Measurements from ENCODE around the gene TRPM6. TPM values are rescaled to one million over a fixed set of nuclear protein-coding genes. Genes with fewer than 3 reads are reported as not detected.
A peak's percentile ranks its signal among the peaks of the same experiment; 100 is the strongest.
"Not testable (repeated sequence)": the region's sequence is repeated elsewhere in the genome, so short reads cannot be mapped to it uniquely, and the experiment has no call there.

TRPM6 gene
- total RNA-seq, 1 experiment from 2014 or later = 1.5 TPM

DNA sequence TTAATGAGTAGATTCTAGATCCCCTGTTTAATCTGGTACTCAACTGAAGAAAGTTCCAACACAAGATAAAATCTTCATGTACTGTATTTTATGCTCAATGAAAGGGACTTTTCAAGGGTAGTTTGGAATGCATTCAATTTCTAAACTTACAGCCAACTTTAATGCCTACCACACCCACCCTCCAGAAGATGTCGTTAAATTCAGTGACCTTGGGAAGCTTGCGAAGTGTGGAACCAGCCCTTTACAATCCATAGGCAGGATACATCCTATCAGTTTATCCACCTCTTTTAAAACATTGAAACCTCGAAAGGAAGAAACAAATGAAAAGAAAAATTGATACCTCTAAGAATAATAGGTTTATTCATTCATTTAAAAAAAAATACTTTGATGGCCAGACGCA lies 20.2 kb downstream of the TRPM6 start:
- Histone ChIP-seq H3K4me1 (peaks cover 3% of the 10 kb centered on the region; the same call in 1 of the 2 replicates), H3K36me3 (no peaks in the 10 kb centered on the region), H3K27me3 (no peaks in the 10 kb centered on the region), H3K27ac (no peak overlapping the region), H3K9me3 (replicated peaks) (no peaks in the 10 kb centered on the region), H3K4me3 (no peak overlapping the region)
- no peak for DNase-seq

DNA sequence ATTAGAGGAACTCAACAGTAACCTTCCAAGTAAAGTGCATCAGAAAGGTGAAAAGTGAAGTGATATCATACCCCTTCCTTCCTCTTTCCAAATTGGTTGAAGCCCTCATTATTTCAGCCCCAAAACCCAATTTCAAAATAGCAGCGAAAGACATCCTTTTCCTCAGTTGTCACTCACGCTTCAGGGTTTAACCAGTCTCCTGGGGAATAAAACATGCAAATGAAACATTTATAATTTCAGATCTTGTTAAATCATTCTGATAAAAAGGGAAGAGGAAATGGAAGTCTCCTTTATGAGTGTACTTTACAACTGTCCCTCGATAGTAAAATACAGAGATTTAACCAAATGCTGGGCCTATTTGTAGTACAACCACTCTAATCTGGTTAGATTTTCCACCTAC lies 22.5 kb downstream of the TRPM6 start:
- DNase-seq = no peak
- H3K4me1 ChIP-seq = no peaks in the 10 kb centered on the region
- H3K4me3 ChIP-seq = no peak overlapping the region
- H3K9me3 ChIP-seq (replicated peaks) = no peaks in the 10 kb centered on the region
- H3K27ac ChIP-seq = no peak overlapping the region
- no peaks in the 10 kb centered on the region for H3K27me3 ChIP-seq
- H3K36me3 ChIP-seq = no peaks in the 10 kb centered on the region

DNA sequence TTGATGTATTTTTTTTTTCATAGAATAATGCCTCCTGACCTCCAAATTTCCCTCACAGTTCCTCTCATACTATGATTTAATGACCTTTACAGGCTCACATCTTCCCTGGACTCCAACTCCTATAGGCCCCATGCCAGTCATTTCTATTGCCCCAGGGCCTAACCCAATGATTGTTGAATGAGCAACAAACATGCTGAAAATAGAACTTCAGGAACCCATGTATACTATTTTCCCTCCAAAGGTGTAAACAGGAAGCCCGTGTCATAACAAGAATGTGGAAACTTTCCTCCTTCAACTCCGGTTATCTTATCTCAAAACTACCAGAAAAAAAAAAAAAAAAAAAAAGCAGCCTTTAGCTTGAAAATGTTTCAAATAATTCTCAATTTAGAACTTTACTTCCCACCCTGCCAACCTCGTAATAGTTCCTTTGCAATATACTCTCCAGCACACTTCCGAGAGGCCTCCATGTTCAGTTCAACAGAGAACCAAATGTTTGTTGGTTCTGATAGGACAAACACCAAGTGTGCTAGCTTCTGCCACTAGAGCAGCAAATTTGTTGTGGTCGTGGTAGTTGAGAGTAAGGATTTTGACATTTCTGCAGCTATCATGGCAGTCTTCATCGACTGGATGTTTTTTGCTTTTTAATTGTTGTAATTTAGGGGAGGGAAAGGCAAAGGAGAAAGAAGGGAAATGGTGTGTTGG lies 25.8 kb downstream of the TRPM6 start:
- no peak for DNase-seq
- H3K9me3 ChIP-seq (replicated peaks) = 0 out of 2 replicates have a peak, but pooled peaks cover 3% of the 10 kb centered on the region
- no peaks in the 10 kb centered on the region for H3K27me3 ChIP-seq
- H3K4me1 ChIP-seq = no peaks in the 10 kb centered on the region
- H3K4me3 ChIP-seq = no peak overlapping the region
- H3K27ac ChIP-seq = no peak overlapping the region
- H3K36me3 ChIP-seq = no peaks in the 10 kb centered on the region

DNA sequence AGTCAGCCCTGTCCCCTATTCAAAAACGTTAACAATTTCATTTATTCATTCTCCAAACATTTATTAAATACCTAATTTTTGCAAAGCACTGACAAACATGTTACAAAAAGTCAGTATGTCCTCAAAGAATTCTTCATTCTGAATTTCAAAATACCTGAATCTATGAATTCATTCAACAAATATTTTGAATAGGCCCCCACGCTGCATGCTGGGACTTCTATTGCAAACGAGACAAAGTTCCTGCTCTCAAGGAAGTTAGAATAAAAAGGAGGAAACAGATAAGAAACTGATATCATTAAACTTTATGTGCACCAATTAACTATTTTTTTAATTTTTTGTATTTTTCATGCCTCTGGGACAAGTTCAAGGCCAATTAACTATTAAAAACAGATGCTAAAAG lies 26.6 kb downstream of the TRPM6 start:
- DNase-seq = no peak
- Histone ChIP-seq H3K36me3 (no peaks in the 10 kb centered on the region), H3K27ac (no peak overlapping the region), H3K4me3 (no peak overlapping the region), H3K4me1 (no peaks in the 10 kb centered on the region), H3K9me3 (replicated peaks) (0 out of 2 replicates have a peak, but pooled peaks cover 3% of the 10 kb centered on the region), H3K27me3 (no peaks in the 10 kb centered on the region)

DNA sequence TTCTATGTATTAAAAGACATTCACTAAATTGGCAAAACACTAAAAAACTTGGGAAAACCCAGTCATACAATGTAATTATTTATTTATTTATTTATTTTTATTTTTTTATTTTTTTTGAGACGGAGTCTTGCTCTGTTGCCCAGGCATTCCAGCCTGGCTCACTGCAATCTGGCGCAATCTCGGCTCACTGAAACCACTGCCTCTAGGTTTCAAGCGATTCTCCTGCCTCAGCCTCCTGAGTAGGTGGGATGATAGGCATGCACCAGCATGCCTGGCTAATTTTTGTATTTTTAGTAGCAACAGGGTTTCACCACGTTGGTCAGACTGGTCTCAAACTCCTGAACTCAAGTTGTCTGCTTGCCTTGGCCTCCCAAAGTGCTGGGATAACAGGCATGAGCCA lies 27.5 kb downstream of the TRPM6 start:
- H3K4me1 ChIP-seq; H3K27me3 ChIP-seq; H3K9me3 ChIP-seq (replicated peaks); H3K27ac ChIP-seq; DNase-seq; H3K4me3 ChIP-seq; H3K36me3 ChIP-seq: not testable (repeated sequence)

DNA sequence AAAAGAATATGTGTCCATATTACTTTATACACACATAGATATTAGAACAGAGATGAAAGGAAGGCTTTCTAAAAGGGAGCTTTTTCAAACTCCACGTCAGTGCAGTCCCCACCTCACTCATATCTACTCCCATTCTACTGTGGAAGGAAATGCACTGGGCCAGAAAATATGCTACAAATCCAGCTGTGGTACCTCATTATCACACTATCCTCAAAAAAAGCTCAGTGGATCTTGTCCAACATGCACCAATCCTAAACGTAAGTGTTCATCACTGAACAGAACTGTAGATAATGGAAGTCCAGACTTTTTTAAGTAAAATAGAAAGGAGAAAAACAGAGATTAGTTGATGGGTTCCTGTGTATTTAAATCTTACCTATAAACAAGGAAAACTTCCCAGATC lies 27.9 kb downstream of the TRPM6 start:
- DNase-seq = no peak
- Histone ChIP-seq H3K9me3 (replicated peaks) (0 out of 2 replicates have a peak, but pooled peaks cover 3% of the 10 kb centered on the region), H3K4me3 (no peak overlapping the region), H3K4me1 (no peaks in the 10 kb centered on the region), H3K27me3 (no peaks in the 10 kb centered on the region), H3K36me3 (no peaks in the 10 kb centered on the region), H3K27ac (no peak overlapping the region)

DNA sequence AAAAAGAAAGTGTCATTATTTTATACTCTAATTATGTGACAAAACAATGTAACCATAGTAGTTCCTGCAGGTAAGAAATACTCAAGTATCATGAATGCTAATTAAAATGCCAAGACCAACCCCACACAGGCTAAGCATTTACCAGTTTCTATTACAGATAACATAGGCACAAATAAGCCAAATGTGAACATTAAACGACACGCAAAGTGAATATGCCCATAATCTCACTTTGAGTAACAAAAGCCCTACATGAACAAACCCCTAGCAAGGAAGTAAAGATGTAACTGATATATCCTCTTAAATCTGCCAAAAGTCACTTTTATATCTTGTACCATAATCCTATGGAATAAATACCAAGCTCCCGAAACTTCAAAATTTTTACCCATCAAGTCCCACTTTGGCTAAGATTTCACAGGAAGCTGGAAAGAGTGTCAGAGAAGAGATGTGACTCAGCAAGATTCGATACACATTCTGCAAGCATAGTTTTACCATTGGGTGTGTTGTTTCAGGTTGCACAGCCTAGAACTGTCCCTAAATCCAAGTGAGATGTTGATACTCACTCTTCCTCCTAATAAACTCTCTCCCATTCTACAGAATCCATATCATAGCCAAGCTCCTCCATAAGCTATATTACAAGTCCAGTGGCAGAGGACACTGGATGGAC lies 28.8 kb downstream of the TRPM6 start:
- no peak overlapping the region for H3K27ac ChIP-seq
- no peak overlapping the region for H3K4me3 ChIP-seq
- 0 out of 2 replicates have a peak, but pooled peaks cover 3% of the 10 kb centered on the region for H3K9me3 ChIP-seq (replicated peaks)
- DNase-seq = no peak
- H3K36me3 ChIP-seq = no peaks in the 10 kb centered on the region
- H3K4me1 ChIP-seq = no peaks in the 10 kb centered on the region
- no peaks in the 10 kb centered on the region for H3K27me3 ChIP-seq

DNA sequence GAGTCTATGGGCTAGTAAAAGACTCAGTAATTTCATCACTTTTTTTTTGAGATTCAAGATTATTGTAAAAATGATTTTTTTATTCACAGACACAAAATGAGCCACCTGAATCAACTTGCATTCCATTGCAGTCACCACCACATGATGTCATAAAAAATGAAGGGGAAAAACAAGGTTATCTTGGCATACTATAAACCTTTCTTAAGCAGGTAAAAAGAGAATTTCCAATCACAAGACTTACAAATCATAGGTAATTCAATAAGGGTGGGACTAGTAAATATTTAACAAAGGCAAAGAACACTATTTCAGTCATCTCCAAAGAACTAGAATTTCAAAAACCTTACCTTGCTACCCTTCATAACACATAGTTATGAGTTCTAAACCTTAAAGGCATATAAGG lies 30.7 kb downstream of the TRPM6 start:
- no peak overlapping the region for H3K27ac ChIP-seq
- 0 out of 2 replicates have a peak, but pooled peaks cover 3% of the 10 kb centered on the region for H3K9me3 ChIP-seq (replicated peaks)

DNA sequence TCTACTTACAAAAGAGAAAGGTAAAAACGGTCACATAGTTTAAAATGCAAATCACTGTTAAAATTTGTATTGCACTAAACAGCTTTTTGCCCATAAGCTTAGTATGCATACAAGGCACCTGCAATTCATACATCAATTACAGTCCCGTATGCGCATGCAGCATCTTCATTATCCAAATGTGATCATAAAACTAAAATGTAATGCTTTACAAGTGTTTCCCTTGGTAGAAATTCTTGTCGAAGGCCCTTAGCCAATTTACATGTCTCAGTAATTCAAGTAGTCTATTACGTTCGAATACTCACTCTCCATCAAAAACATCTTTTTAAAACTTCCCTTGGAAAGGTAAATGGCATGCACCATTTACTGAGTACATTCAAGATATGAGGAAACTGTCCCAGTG lies 32.6 kb downstream of the TRPM6 start:
- H3K4me1 ChIP-seq = no peaks in the 10 kb centered on the region
- no peaks in the 10 kb centered on the region for H3K36me3 ChIP-seq
- H3K27ac ChIP-seq = no peak overlapping the region
- no peaks in the 10 kb centered on the region for H3K27me3 ChIP-seq
- H3K4me3 ChIP-seq = no peak overlapping the region
- H3K9me3 ChIP-seq (replicated peaks) = 0 out of 2 replicates have a peak, but pooled peaks cover 3% of the 10 kb centered on the region
- no peak for DNase-seq

More for the DNA sequence above, 30.7 kb downstream of the TRPM6 start:
- DNase-seq = no peak
- Histone ChIP-seq H3K4me1 (no peaks in the 10 kb centered on the region), H3K27me3 (no peaks in the 10 kb centered on the region), H3K4me3 (no peak overlapping the region), H3K36me3 (no peaks in the 10 kb centered on the region)

DNA sequence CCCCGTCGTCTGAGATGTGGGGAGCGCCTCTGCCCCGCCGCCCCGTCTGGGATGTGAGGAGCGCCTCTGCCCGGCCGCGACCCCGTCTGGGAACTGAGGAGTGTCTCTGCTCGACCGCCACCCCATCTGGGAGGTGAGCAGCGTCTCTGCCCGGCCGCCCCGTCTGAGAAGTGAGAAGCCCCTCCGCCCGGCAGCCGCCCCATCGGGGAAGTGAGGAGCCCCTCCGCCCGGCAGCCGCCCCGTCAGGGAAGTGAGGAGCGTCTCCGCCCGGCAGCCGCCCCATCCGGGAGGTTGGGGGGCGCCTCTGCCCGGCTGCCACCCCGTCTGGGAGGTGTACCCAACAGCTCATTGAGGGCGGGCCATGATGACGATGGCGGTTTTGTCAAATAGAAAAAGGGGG lies 34.7 kb downstream of the TRPM6 start:
- H3K4me3 ChIP-seq; H3K4me1 ChIP-seq; H3K27me3 ChIP-seq; H3K9me3 ChIP-seq (replicated peaks); DNase-seq; H3K27ac ChIP-seq; H3K36me3 ChIP-seq: not testable (repeated sequence)

DNA sequence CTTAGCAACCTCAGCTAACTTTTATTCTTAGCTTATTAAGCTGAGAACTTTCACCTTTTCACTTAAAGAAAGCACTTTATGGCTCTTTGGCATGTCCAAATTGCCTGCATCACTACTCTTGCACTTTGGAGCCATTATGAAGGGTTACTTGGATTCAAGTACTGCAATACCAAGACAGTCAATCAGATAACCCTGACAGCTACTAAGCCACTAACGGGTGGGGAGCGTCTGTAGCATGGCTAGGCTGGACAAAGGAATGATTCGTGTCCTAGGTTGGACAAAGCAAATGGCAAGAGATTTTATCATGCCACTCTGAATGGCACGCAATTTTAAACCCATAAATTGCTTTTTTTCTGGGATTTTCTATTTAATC lies 39.6 kb downstream of the TRPM6 start:
- Histone ChIP-seq H3K4me1 (peaks cover 22% of the 10 kb centered on the region), H3K27ac (peak overlapping the region; percentile 91; the same call in 1 of the 2 replicates)
- DNase-seq = no peak

DNA sequence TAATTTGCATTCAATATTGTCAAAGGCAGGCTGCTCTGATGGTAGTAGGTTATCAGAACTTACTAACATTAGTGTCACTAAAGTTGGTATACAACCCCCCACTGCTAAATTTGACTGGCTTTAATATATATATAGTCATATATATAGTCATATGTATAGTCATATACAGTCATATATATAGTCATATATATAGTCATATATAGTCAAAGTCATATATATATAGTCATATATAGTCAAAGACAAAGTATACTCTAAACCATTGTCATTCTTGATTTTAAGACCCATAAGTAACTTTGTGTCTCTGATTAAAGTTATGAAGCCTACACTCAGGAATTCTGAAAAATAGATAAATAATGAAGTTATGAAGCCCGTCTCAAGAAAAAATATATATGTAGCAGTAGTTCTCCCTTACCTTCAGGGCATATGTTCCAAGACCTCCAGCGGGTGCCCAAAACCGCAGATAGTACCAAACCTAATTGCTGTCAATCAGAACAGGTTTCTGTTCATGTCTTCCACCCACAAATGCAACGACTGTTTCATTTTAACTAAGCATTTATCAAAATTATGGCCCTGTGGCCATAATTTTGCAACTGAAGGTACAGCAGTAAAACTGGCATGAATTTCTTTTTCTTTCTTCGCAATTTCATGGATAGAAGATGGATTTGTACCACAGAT lies 40.1 kb downstream of the TRPM6 start:
- peaks cover 6% of the 10 kb centered on the region; the same call in 1 of the 2 replicates for H3K9me3 ChIP-seq (replicated peaks)
- no peak for DNase-seq
- H3K36me3 ChIP-seq = no peaks in the 10 kb centered on the region
- no peak overlapping the region for H3K4me3 ChIP-seq
- peak overlapping the region; percentile 91 for H3K27ac ChIP-seq
- H3K4me1 ChIP-seq = peaks cover 22% of the 10 kb centered on the region
- no peaks in the 10 kb centered on the region for H3K27me3 ChIP-seq

More for the DNA sequence above, 39.6 kb downstream of the TRPM6 start:
- H3K9me3 ChIP-seq (replicated peaks) = peaks cover 6% of the 10 kb centered on the region; the same call in 1 of the 2 replicates
- H3K4me3 ChIP-seq = no peak overlapping the region
- no peaks in the 10 kb centered on the region for H3K36me3 ChIP-seq
- no peaks in the 10 kb centered on the region for H3K27me3 ChIP-seq

DNA sequence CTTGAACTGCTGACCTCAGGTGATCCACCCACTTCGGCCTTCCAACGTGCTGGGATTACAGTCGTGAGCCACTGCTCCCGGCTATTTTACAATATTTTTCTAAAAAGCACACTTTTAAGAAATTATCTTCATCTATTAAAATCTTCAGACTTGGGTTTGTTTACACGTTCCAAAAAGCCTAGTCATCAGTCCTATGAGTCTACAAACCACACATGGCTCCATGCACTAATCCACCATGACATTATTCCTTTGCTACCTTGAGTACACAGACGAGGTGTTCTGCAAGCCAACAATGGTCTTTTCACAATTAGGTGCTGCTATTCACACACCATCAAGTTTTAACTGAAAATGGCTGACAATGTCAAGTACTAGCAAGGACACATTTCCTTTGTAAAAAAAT lies 41.0 kb downstream of the TRPM6 start:
- Histone ChIP-seq H3K27me3 (no peaks in the 10 kb centered on the region), H3K4me1 (peaks cover 22% of the 10 kb centered on the region), H3K27ac (peak overlapping the region; percentile 91), H3K36me3 (no peaks in the 10 kb centered on the region), H3K9me3 (replicated peaks) (peaks cover 9% of the 10 kb centered on the region; the same call in 1 of the 2 replicates), H3K4me3 (no peak overlapping the region)
- DNase-seq = peak; percentile 67 to 82

DNA sequence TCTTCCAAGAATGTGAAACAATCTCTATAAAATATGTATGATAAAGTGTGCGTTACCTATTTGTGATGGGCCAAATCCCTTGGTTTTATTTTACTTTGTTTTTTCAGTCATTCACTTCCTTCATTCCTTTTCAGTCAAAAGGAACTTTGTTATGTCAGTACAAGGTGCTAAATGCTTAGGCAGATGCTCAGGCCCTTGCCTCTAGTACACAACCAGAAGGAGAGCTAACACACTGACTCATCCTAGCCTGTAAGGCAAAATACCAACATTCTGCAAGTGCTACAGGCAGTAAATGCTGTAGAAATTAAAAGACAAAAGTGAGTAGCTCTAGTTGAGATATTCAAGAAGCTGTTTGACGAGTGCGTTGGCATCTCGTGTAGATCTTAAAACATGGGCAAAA lies 49.4 kb downstream of the TRPM6 start:
- H3K27me3 ChIP-seq = no peaks in the 10 kb centered on the region
- no peak for DNase-seq
- no peaks in the 10 kb centered on the region for H3K36me3 ChIP-seq
- H3K27ac ChIP-seq = no peak overlapping the region
- no peak overlapping the region for H3K4me3 ChIP-seq
- peaks cover 3% of the 10 kb centered on the region; the same call in 1 of the 2 replicates for H3K9me3 ChIP-seq (replicated peaks)
- H3K4me1 ChIP-seq = peaks cover 11% of the 10 kb centered on the region

DNA sequence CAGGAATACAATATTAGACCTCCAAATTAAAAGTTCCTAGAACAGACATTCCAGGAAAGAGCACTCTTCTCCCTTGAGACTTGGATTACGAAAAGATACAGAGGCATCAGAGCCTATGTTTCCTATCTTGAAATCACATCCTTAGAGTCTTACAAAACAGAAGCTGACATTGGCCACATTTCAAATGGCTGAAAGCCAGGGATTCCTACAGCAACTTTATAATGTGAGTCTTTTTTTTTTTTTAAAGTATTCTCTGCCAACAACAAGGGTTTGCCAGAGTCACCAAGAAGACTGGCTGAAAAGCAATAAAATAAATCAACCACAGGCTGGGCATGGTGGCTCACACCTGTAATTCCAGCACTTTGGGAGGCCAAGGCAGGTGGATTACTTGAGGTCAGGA lies 63.1 kb downstream of the TRPM6 start:
- H3K36me3 ChIP-seq = no peaks in the 10 kb centered on the region
- peaks cover 9% of the 10 kb centered on the region for H3K4me1 ChIP-seq
- peak; percentile 59 to 66 for DNase-seq

More for the DNA sequence above, 63.1 kb downstream of the TRPM6 start:
- no peak overlapping the region for H3K4me3 ChIP-seq
- H3K27ac ChIP-seq = no peak overlapping the region
- no peaks in the 10 kb centered on the region for H3K9me3 ChIP-seq (replicated peaks)
- H3K27me3 ChIP-seq = no peaks in the 10 kb centered on the region
